ENCODE data around the gene SNTA1. TPM values are rescaled to one million over a fixed set of nuclear protein-coding genes. Genes with fewer than 3 reads are reported as not detected.

SNTA1 gene
- total and polyA plus RNA-seq, 2 of the 13 experiments (the other 11 are each of a cell fraction or from before 2014, with no cell fraction given), result 16.4 to 18.3 TPM

- BruUV-seq (replicated peaks), result no TSS peak
- Histone ChIP-seq H3K4me3 (replicated peaks in 1 of 3; ENCODE audit: insufficient read depth in 1 of 3, low read depth in 2 of 3, low read length in 3 of 3) (no peak overlapping the region), H3K79me2 (ENCODE audit: insufficient read depth, low read length) (no peaks in the 10 kb centered on the region), H3K4me1 (ENCODE audit: insufficient read depth, low read length) (peaks cover 9% of the 10 kb centered on the region), H3K36me3 (replicated peaks in 1 of 2; ENCODE audit: control insufficient read depth in 1 of 2, insufficient read depth in 2 of 2, low read length in 2 of 2) (peaks cover 3 to 6% of the 10 kb centered on the region in 2 experiments; a peak in 2 of 5 replicates), H3K9ac (ENCODE audit: insufficient read depth, low read depth, low read length) (no peak overlapping the region), H3K4me2 (ENCODE audit: low read depth, low read length) (no peak overlapping the region), H4K20me1 (ENCODE audit: insufficient read depth, low read length) (no peaks in the 10 kb centered on the region), H3K9me3 (ENCODE audit: low read length) (no peaks in the 10 kb centered on the region), H3K27ac (ENCODE audit: extremely low read length, insufficient read depth, low read length) (no peak overlapping the region), H3K27me3 (ENCODE audit: control insufficient read depth in 1 of 2, insufficient read depth in 2 of 2, low read length in 2 of 2) (no peaks in the 10 kb centered on the region), H2AFZ (ENCODE audit: low read length) (no peak overlapping the region)
- ATAC-seq (no peak), FAIRE-seq (no peak), DNase-seq (ENCODE audit: low spot score) (peak; percentile 42)
- CTCF ChIA-PET (ENCODE audit: low intra/inter-chr PET ratio, low total read pairs), result no interaction called here
- TF ChIP-seq FOXA3 (CRISPR knock-in tag; IDR thresholded peaks at IDR 0.05), result no peak
- TF ChIP-seq SOX13 (IDR thresholded peaks at IDR 0.05), result no peak
- TF ChIP-seq SOX13 (CRISPR knock-in tag; conservative IDR thresholded peaks at IDR 0.05 in 1 of 2, IDR thresholded peaks at IDR 0.05 in 1 of 2), result peak in 1 of 2 experiments; percentile 35; a peak in 1 of 4 replicates
- TF ChIP-seq ZNF430 (CRISPR knock-in tag; IDR thresholded peaks at IDR 0.05), result no peak
- no peak for TF ChIP-seq ARID3A (IDR thresholded peaks at IDR 0.05; ENCODE audit: low read depth, low read length)
- TF ChIP-seq PAWR (CRISPR knock-in tag; IDR thresholded peaks at IDR 0.05; ENCODE audit: borderline replicate concordance), result 0 out of 2 replicates have a peak, but pooled peaks have one; percentile 38
- no peak for TF ChIP-seq HMGXB3 (CRISPR knock-in tag; IDR thresholded peaks at IDR 0.05; ENCODE audit: borderline replicate concordance)
- TF ChIP-seq MAFG (CRISPR knock-in tag; IDR thresholded peaks at IDR 0.05), result no peak
- peak; percentile 20; the same call in 1 of the 2 replicates for TF ChIP-seq NFE2L2 (IDR thresholded peaks at IDR 0.05; ENCODE audit: low read length)
- in situ Hi-C loops (cut with HindIII; ENCODE audit: extremely low pct_ligation_motif_present, low pct_unique_long_range_greater_than_20kb) (no loop called here), intact Hi-C loops (cut with micrococcal nuclease; ENCODE audit: unreplicated experiment) (no loop called here)
- POLR2A ChIA-PET, result interaction anchor here (1.5 kb wide), 1 partner anchor 11 kb away, joined by 8 read pairs; the partner anchor contains the start of gene SNTA1
- 78% methylated on average over 5 of the region's 5 CpGs for WGBS (ENCODE audit: low lambda C conversion rate)
These were observed 11.7 kb downstream of the SNTA1 start for GRCh38 chr20:33431797-33432381.
